Body of pancreas (tissue), 4 donors: ENCODE data around the gene ZNF763. TPM values are rescaled to one million over a fixed set of nuclear protein-coding genes. Genes with fewer than 3 reads are reported as not detected.
"Not testable (repeated sequence)": the region's sequence is repeated elsewhere in the genome, so short reads cannot be mapped to it uniquely, and the experiment has no call there.

Experiments
- ATAC-seq: fragments of 150-250 bp; one replicate; pipeline ENCODE4 v1.9.1; 2016
- DNase-seq, 4 donors: peaks; one replicate each; pipeline ENCODE4 v3.0.0-alpha.2; 2019
- H3K27ac ChIP-seq, 4 donors: fragments of 200-600 bp; sonication (generic); 1 replicate in 3 of 4; 2 replicates in 1 of 4; pipeline versions ENCODE4 v1.5.1 to v1.6.1; 2016 to 2019; ENCODE audit warnings: mild to moderate bottlenecking in 1 of 4, mixed read lengths in 1 of 4, moderate library complexity in 1 of 4
- H3K27me3 ChIP-seq, 2 donors: fragments of 200-600 bp; sonication (generic); one replicate each; pipeline ENCODE4 v1.6.0; 2016; ENCODE audit warnings: mild to moderate bottlenecking in 1 of 2
- H3K36me3 ChIP-seq, 2 donors: fragments of 200-600 bp; sonication (generic); replicated peaks in 1 of 2; 2 replicates each; pipeline ENCODE4 v1.5.1; 2016; ENCODE audit warnings: low read depth in 2 of 2; ENCODE audit not compliant: insufficient read depth in 1 of 2
- H3K4me1 ChIP-seq: fragments of 200-600 bp; sonication (generic); one replicate; pipeline ENCODE4 v1.6.0; 2016
- H3K4me3 ChIP-seq, 2 donors: fragments of 200-600 bp; sonication (generic); 1 replicate in 1 of 2; 2 replicates in 1 of 2; pipeline ENCODE4 v1.5.1; 2016 to 2019
- H3K9me3 ChIP-seq, 3 donors: fragments of 200-600 bp; sonication (generic); 1 replicate in 2 of 3; 2 replicates in 1 of 3; pipeline ENCODE4 v1.5.1; 2016
- CTCF ChIP-seq, 7 experiments: fragments of 450-650 bp in 4 of 7; fragments of 200-600 bp in 3 of 7; sonication (generic) in 3 of 7; IDR thresholded peaks; one replicate each; pipeline ENCODE4 v1.5.1; 2016 to 2019; ENCODE audit warnings: antibody characterized with exemption in 7 of 7
- POLR2A ChIP-seq, 3 donors: fragments of 450-650 bp; IDR thresholded peaks; one replicate each; pipeline ENCODE4 v1.6.1; 2016; ENCODE audit warnings: antibody characterized with exemption in 3 of 3, mild to moderate bottlenecking in 2 of 3
- WGBS, 2 donors: methylation state at CpG; one replicate each; pipeline ENCODE4 v1.1.5; 2017; 5-methylcytosine and 5-hydroxymethylcytosine counted together
- intact Hi-C: fragments of 100-400 bp; cut with DNase I; formaldehyde crosslinking; loops from one replicate; pipeline ENCODE4 v1.15.1; 2023
- total RNA-seq, 2 donors: library from RNA; depleted of rRNA; stranded (reverse); fragments of >200 nt; gene quantifications; one replicate each; pipeline ENCODE4 v1.1.0, GENCODE V29; 2016

ZNF763 gene
- total RNA-seq, 2 donors from 2014 or later: 0.66 to 2.9 TPM

- DNase-seq: peak in 1 of 4 donors; percentile 11
- Histone ChIP-seq H3K9me3 (no peaks in the 10 kb centered on the region), H3K27me3 (no peaks in the 10 kb centered on the region), H3K4me1 (peaks cover 4% of the 10 kb centered on the region), H3K4me3 (no peak overlapping the region), H3K36me3 (no peaks in the 10 kb centered on the region), H3K27ac (no peak overlapping the region)
- TF ChIP-seq POLR2A (IDR thresholded peaks at IDR 0.05): no peak
- no peak for TF ChIP-seq CTCF (IDR thresholded peaks at IDR 0.05)
- no peak for ATAC-seq
- WGBS, 2 donors: 94% methylated on average over 13 to 17 of the region's 17 CpGs
- intact Hi-C loops: loop anchor here (10.0 kb wide), 1 partner anchor 102 kb away; the partner anchor contains the start of gene ZNF69
Measured at GRCh38 chr19:11986754-11987153, 21.9 kb downstream of the ZNF763 start.

GRCh38 chr19:11987405-11988281 is 22.8 kb downstream of the ZNF763 start:
- TF ChIP-seq POLR2A (IDR thresholded peaks at IDR 0.05): peak; percentile 60 to 90 (median 89)
- no peak for TF ChIP-seq CTCF (IDR thresholded peaks at IDR 0.05)
- intact Hi-C loops: loop anchor here (10.0 kb wide), 1 partner anchor 103 kb away; the partner anchor contains the start of gene ZNF69

GRCh38 chr19:11989112-11989456 is 24.2 kb downstream of the ZNF763 start:
- DNase-seq (no peak), ATAC-seq (no peak)
- peak overlapping the region in 3 of 4 donors; percentile 81 to 87 (median 85) for H3K27ac ChIP-seq
- peaks cover 4% of the 10 kb centered on the region for H3K4me1 ChIP-seq
- peak overlapping the region in 1 of 2 donors; percentile 42 for H3K4me3 ChIP-seq
- intact Hi-C loops: loop anchor here (10.0 kb wide), 1 partner anchor 104 kb away; the partner anchor contains the start of gene ZNF69
- no peaks in the 10 kb centered on the region for H3K27me3 ChIP-seq
- WGBS, 2 donors: 51 to 52% methylated on average over 9 of the region's 9 CpGs
- H3K9me3 ChIP-seq: no peaks in the 10 kb centered on the region
- H3K36me3 ChIP-seq: no peaks in the 10 kb centered on the region
- no peak for TF ChIP-seq POLR2A (IDR thresholded peaks at IDR 0.05)
- no peak for TF ChIP-seq CTCF (IDR thresholded peaks at IDR 0.05)

More at GRCh38 chr19:11987405-11988281, 22.8 kb downstream of the ZNF763 start:
- peak; percentile 98 for ATAC-seq
- no peaks in the 10 kb centered on the region for H3K27me3 ChIP-seq
- peaks cover 4% of the 10 kb centered on the region for H3K4me1 ChIP-seq
- H3K27ac ChIP-seq: peak overlapping the region; percentile 65 to 87 (median 83)
- H3K36me3 ChIP-seq: no peaks in the 10 kb centered on the region
- peak overlapping the region; percentile 42 to 80 for H3K4me3 ChIP-seq
- WGBS, 2 donors: 0% methylated on average over 27 to 54 of the region's 54 CpGs
- peak; percentile 95 to 98 (median 96) for DNase-seq
- H3K9me3 ChIP-seq: no peaks in the 10 kb centered on the region

GRCh38 chr19:11991921-11992320 is 27.1 kb downstream of the ZNF763 start:
- H3K36me3 ChIP-seq, H3K27ac ChIP-seq, H3K4me1 ChIP-seq, H3K9me3 ChIP-seq, ATAC-seq, H3K4me3 ChIP-seq, H3K27me3 ChIP-seq, DNase-seq: not testable (repeated sequence)
- intact Hi-C loops: loop anchor here (10.0 kb wide), 1 partner anchor 207 kb away; no protein-coding TSS in a partner anchor
- WGBS, 2 donors: 71 to 89% methylated on average over 4 of the region's 4 CpGs

- intact Hi-C loops: loop anchor here (10.0 kb wide), 1 partner anchor 210 kb away; no protein-coding TSS in a partner anchor
- Histone ChIP-seq H3K27ac (no peak overlapping the region), H3K4me1 (no peaks in the 10 kb centered on the region), H3K9me3 (no peaks in the 10 kb centered on the region), H3K36me3 (no peaks in the 10 kb centered on the region), H3K4me3 (no peak overlapping the region), H3K27me3 (no peaks in the 10 kb centered on the region)
- no peak for DNase-seq
- TF ChIP-seq POLR2A (IDR thresholded peaks at IDR 0.05) (no peak), CTCF (IDR thresholded peaks at IDR 0.05) (no peak)
- no peak for ATAC-seq
- WGBS, 2 donors: 88 to 91% methylated on average over 1 of the region's 1 CpG
Measured at GRCh38 chr19:11995174-11995573, 30.3 kb downstream of the ZNF763 start.
